Esophagus mucosa (tissue), 1 donor: Measurements from ENCODE around the gene NTN1. TPM values are rescaled to one million over a fixed set of nuclear protein-coding genes. Genes with fewer than 3 reads are reported as not detected.
A peak's percentile ranks its signal among the peaks of the same experiment; 100 is the strongest.

ENCODE experiments used
- ATAC-seq: fragments of 200-7000 bp; cut with Tn5 transposase; one replicate; pipeline ENCODE4 v1.9.1; 2020
- total RNA-seq: library from RNA; stranded (reverse); gene quantifications from one replicate; pipeline ENCODE4 v1.2.4, GENCODE V29; 2023
- donor health status: DM: yes; HTN: yes; CAD: no.

The NTN1 gene
- total RNA-seq, 1 donor from 2014 or later = 9.1 TPM

DNA sequence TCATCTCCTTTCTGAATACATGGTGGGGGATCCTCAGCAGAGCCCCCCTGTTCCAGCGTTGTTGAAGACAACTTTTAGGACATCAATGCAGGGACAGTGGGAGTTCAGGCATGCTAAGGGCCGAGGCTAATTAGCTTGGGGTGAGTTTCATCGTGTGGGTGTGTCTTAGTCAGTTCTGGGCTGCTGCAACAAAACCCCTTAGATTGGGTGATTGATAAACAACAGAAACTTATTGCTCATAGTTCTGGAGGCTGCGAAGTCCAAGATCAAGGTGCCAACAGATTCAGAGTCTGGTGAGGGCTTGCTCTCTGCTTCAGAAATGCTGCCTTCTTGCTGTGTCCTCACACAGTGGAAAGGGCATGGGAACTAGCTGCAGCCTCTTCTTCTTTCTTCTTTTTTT, 214.0 kb downstream of the NTN1 start:
- ATAC-seq = no peak

- ATAC-seq = no peak
Measured at GRCh38 chr17:9236286-9237052, 215.2 kb downstream of the NTN1 start.

DNA sequence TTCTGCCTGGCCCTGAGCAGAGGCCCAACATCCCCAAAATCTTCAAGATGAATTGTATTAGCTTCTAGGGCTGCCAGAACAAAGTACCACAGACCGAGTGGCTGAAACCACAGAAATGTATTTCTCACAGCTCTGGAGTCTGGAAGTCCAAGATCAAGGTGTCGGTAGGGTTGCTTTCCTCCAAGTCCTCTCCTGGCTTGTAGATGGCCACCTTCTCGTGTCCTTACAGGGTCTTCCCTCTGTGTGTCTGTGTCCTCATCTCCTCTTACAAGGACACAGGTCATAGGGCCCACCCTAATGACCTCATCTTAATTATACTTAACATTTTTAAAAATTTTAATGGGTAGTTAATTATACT, 215.7 kb downstream of the NTN1 start:
- no peak for ATAC-seq

- ATAC-seq = no peak
Measured at GRCh38 chr17:9237661-9238301, 216.5 kb downstream of the NTN1 start.

DNA sequence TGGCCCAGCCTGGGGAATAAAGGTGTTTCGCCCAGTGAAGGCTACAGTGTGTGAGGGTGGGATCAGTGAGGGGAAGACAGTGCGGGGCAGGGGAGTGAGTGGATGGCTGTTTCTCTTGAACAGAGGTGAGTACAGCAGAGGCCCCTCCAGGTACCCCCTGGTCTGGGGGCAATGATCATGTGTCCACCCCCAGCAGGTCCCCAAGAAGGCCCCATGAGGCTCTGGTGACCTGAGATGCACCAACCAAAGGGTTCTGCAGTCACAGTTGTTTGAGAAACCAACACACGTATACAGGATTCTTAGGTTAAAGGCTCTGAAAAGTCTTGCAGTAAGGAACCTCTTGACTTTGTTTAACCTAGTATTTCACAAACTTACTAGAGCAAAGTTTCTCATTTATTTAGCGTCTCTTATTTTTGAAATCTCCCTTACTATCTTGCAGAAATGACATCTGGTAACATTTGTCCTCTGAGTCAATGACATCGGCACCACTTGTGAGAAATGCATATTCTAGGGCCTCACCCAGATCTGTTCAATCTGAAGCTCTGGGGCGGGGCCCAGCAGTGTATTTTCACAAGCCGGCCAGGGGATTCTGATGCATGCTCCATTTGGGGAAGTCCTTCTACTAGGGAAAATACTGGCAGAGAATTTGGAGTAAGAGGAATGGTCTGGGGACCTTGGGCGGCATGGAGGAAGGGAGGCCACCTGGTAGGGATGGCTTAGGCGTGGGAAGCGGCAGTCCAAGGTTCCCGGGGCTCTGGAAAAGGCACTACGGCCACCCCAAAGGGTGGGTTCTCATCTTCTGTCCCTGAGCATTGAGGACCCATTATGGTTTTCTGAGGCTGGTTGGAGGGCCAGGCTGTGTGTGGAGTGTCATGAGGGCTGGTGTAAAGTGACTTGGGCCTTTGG, 217.3 kb downstream of the NTN1 start:
- ATAC-seq = no peak

GRCh38 chr17:9239246-9239792, 218.0 kb downstream of the NTN1 start:
- no peak for ATAC-seq

DNA sequence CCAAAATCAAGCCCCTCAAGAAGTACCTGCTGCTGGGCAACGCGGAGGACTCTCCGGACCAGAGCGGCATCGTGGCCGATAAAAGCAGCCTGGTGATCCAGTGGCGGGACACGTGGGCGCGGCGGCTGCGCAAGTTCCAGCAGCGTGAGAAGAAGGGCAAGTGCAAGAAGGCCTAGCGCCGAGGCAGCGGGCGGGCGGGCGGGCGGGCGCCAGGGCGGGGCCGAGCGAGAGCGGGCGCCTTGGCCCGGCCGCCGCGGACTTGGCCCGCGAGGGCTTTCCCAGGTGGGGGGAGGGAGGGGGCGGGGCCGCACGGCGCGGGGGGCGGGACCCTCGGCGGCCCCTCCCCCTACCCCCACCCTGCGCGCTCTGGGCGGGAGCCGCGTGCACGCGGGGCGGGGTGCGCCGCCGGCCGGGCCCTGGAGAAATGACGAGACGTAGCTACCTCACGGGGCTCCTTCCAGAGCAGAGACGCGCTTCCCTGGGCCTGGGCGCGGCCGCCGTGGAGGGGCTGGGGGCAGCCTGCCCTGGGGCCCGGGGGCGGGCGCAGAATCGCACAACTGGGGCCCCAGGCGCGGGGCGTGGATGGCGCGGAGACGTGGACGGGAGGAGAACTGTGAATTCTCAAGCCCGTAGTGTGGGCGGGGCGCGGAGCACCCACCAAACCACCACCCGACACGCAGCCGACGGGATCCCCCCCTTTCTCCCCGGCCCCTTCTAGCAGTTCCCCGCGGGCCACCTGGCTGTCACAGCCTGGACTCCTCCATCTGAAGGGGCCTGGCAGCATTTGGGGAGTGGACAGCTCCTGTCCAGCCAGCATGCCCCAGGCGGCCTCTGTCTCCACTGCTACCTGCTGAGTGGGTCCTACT, 218.7 kb downstream of the NTN1 start:
- peak; percentile 90 for ATAC-seq

GRCh38 chr17:9240659-9241370, 219.5 kb downstream of the NTN1 start:
- ATAC-seq = peak; percentile 10

DNA sequence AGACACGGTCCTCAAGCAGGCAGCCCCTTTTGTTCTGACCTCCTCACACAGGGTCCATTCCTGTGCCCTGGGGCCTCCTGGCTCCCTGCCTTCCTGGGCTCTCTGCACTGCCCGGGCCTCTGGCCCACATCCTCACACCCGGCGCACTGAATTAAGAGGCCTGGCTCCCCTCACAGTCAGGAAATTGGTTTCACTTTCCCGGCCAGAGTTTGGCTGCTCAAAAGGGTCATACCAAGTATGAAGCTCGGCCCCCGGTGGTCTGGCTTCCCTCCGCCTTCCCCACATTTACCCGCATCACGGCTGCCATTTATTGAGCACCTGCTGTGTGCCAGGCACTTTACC, 220.0 kb downstream of the NTN1 start:
- ATAC-seq = no peak

DNA sequence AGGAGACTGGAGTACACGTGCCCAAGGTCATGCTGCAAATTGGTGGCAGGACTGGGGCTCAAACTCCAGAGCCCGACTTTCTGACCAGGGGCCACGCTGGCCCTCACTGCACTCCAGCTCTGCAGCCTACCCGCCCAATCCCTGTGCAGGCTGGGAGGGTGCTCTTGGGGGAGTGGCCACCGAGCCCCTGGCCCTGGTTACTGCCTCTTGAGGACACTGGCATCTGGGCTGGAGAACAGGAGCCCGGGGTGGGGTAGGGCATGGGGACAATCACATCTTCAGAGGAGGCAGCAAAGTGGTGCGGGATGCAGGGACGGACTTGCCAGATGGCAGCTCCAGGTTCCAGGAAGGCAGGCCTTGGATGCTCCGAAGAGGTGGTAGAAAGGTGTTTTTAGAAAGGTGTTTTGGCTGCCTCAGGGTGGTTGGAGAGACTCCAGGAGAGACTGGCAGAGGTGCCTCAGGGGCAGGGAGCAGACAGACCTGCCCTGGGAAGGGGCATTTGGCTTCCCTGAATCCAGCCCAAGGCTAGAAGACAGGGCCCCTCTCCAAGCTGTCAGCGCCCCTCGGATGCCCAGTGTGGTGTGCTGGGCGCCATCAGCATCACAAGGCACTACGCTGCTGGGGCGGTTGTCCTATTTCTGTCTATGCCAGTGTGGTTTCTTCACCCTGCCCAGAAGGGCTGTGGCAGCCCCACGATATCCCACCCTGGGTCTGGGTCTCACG, 220.6 kb downstream of the NTN1 start:
- no peak for ATAC-seq

GRCh38 chr17:9242497-9242881, 221.2 kb downstream of the NTN1 start:
- no peak for ATAC-seq

GRCh38 chr17:9242983-9243382, 221.7 kb downstream of the NTN1 start:
- ATAC-seq = no peak

GRCh38 chr17:9244066-9245052, 223.0 kb downstream of the NTN1 start:
- no peak for ATAC-seq

GRCh38 chr17:9247401-9247938, 226.2 kb downstream of the NTN1 start:
- ATAC-seq = no peak

GRCh38 chr17:9249245-9249953, 228.1 kb downstream of the NTN1 start:
- no peak for ATAC-seq

GRCh38 chr17:9251273-9251672, 230.0 kb downstream of the NTN1 start:
- ATAC-seq = no peak

GRCh38 chr17:9253308-9253707, 232.0 kb downstream of the NTN1 start:
- no peak for ATAC-seq

GRCh38 chr17:9254841-9255240, 233.5 kb downstream of the NTN1 start:
- ATAC-seq = no peak

GRCh38 chr17:9255833-9256232, 234.5 kb downstream of the NTN1 start:
- ATAC-seq = no peak
